Measurements from ENCODE around the gene SLC25A21. TPM values are rescaled to one million over a fixed set of nuclear protein-coding genes. Genes with fewer than 3 reads are reported as not detected.
"Not testable (repeated sequence)": the region's sequence is repeated elsewhere in the genome, so short reads cannot be mapped to it uniquely, and the experiment has no call there.

The SLC25A21 gene
- total RNA-seq, 2 donors from 2014 or later: 1.00 to 1.2 TPM

GRCh38 chr14:36721877-36722276 lies 450.5 kb downstream of the SLC25A21 start:
- DNase-seq (ENCODE audit: low spot score): no peak
- intact Hi-C loops (cut with DNase I): no loop called here

- no peak for DNase-seq (ENCODE audit: low spot score)
- intact Hi-C loops (cut with DNase I): no loop called here
Measured at GRCh38 chr14:36720657-36721056, 451.7 kb downstream of the SLC25A21 start.

GRCh38 chr14:36719823-36720222 lies 452.6 kb downstream of the SLC25A21 start:
- DNase-seq (ENCODE audit: low spot score): no peak
- intact Hi-C loops (cut with DNase I): no loop called here

- no peak for DNase-seq (ENCODE audit: low spot score)
Measured at GRCh38 chr14:36718216-36718615, 454.2 kb downstream of the SLC25A21 start.

DNA sequence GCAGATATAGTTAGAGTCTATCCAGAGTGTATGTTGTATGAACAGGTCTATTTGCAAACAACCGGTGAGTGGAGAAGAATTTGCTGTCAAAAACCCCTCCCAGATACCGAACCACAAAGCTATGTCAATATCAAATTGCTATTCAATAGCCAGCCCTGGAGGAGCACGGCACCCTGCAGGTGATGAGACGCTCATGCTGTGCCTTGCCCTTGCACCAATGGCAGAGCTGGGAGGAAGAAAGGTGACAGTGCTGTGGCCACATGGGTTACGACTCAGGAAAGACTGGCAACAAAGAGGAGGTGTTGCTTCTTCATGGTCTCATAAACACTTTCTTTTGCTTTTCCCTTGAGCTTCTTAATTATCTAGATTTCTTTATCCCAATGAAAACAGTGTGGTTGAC lies 455.0 kb downstream of the SLC25A21 start:
- intact Hi-C loops (cut with DNase I): no loop called here
- no peak for DNase-seq (ENCODE audit: low spot score)

More at GRCh38 chr14:36718216-36718615, 454.2 kb downstream of the SLC25A21 start:
- intact Hi-C loops (cut with DNase I): no loop called here

GRCh38 chr14:36716614-36717184 lies 455.7 kb downstream of the SLC25A21 start:
- no peak for DNase-seq (ENCODE audit: low spot score)

GRCh38 chr14:36713960-36714703 lies 458.3 kb downstream of the SLC25A21 start:
- intact Hi-C loops (cut with DNase I): no loop called here

More at GRCh38 chr14:36716614-36717184, 455.7 kb downstream of the SLC25A21 start:
- intact Hi-C loops (cut with DNase I): no loop called here

GRCh38 chr14:36707570-36707969 lies 464.8 kb downstream of the SLC25A21 start:
- DNase-seq (ENCODE audit: low spot score): no peak
- intact Hi-C loops (cut with DNase I): no loop called here

More at GRCh38 chr14:36713960-36714703, 458.3 kb downstream of the SLC25A21 start:
- DNase-seq (ENCODE audit: low spot score): no peak

DNA sequence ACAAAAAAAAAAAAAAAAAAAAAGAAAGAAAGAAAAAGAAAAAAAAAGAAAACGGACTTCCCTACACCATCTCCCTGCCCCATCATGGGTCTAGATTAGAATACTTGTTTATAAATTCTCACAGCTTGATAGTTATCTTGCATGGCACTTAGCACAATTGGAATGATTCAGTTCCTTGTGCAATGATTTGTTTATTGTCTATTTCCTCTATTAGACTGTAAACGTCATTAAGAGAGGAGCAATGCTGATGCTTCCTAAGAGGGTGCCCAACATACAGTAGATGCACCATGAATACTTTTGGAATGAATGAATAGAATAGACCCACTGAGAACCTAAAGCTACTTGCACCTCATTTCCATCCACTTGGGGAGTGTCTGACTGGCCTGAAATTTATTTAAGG lies 469.9 kb downstream of the SLC25A21 start:
- intact Hi-C loops (cut with DNase I): no loop called here
- DNase-seq (ENCODE audit: low spot score): no peak

GRCh38 chr14:36701132-36701531 lies 471.3 kb downstream of the SLC25A21 start:
- intact Hi-C loops (cut with DNase I): no loop called here
- no peak for DNase-seq (ENCODE audit: low spot score)

DNA sequence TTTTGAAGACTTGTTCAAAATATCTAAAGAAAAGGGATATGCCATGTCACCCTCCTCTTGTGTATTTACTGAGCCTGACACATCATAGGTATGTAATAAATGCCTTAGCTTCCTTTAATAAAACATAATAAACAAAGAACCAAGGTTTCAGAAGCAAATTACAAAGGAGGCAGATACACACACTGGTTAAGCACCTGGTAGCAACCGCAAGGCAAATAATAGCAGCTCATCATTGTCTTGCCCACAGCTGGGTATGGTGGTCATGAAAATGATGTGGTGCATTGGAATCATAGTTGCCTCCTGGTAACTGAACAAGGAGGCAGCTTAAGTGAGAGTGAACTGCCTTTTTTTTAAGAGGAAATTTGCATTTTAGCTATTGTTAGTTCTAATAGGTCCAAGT lies 471.8 kb downstream of the SLC25A21 start:
- intact Hi-C loops (cut with DNase I): no loop called here
- DNase-seq (ENCODE audit: low spot score): no peak

DNA sequence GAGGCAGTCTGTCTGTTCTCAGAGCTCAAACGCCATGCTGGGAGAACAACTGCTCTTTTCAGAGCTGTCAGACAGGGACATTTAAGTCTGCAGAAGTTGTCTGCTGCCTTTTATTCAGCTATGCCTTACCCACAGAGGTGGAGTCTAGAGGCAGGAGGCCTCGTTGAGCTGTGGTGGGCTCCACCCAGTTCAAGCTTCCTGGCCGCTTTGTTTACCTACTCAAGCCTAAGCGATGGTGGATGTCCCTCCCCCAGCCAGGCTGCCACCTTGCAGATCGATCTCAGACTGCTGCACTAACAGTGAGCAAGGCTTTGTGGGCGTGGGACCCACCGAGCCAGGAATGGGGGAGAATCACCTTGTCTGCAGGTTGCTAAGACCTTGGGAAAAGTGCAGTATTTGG lies 473.0 kb downstream of the SLC25A21 start:
- DNase-seq (ENCODE audit: low spot score); intact Hi-C loops (cut with DNase I): not testable (repeated sequence)

DNA sequence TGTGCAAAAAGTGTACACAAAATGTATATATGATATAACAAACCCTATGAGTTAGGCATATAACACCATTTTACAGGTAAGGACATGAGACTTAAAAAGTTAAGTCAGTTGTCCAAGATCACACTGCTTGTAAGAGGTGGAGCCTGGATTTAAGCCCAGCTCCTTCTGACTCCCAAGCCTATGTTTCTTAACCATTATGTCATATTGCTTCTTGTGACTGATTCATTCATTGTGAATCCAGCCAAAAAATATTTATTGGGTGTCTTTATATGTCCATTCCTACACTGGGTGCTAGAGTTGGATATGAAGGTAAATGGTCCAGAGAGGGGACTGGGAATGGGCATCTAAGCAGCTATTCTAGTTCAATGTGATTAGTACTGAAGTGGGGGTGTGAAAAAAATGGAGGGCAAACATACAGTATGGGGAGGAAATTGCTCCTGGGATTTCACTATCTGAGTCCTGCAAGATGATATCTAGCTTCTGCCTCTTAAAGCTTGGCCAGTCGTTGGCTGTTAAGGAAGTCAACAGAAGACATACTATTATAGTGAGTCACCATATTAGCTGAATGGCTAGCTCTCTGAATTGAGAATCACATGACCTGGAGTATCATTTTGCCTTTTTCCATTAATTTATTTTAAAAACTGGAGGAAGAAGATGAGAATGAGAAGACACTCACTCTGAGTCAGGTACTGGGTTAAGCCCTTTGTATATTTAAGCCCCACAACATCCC lies 481.9 kb downstream of the SLC25A21 start:
- DNase-seq (ENCODE audit: low spot score): no peak
- intact Hi-C loops (cut with DNase I): no loop called here

DNA sequence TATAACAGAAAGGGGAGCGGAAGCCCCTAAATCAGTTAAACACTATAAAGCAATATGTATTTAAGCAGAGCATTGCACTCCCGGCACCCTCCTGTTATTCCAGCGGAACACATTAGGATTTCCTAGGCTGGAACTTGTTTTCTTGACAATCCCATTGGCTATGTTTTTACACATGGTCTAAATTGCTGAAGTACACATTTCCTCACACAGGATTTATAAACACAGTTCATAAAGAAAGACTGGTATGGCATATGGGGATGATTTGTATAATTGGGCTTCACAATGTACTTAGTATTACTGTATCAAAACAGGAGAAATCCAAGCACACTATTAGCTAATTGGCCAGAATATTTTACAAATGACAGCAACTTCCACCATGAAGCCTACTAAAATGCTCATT lies 487.5 kb downstream of the SLC25A21 start:
- intact Hi-C loops (cut with DNase I): no loop called here
- no peak for DNase-seq (ENCODE audit: low spot score)

DNA sequence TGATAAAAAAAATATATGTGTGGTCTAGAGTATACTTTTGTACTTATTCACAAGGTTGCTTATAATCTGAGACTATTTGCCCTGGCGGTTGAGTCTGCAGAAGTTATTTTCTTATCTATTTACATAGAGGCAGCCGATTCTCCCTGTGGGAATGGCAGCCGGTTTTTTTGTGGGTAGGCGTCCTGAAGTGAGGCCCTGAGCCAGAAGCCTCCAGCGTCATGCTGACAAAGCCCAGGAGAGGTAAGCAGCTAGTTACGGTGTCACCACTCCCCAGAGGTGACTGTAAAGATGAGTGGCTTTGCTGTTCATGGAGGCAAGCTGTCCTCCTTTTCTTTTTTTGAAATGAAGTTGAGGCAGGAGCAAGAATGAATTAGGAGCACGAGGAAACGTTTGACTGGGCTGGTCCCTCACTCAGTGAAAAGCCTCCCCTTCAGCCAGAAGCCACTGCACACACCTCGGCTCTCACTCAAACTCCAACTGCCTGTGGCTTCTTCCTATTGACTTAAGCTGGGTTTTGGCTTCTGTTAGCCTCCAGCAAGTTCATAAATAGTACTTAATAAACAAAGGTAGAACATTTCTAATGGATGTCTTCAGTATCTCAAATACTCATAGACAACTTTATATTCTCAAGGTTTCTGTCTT lies 489.2 kb downstream of the SLC25A21 start:
- no peak for DNase-seq (ENCODE audit: low spot score)
- intact Hi-C loops (cut with DNase I): no loop called here

- no peak for DNase-seq (ENCODE audit: low spot score)
- intact Hi-C loops (cut with DNase I): no loop called here
Measured at GRCh38 chr14:36682338-36682737, 490.1 kb downstream of the SLC25A21 start.

- DNase-seq (ENCODE audit: low spot score): no peak
- intact Hi-C loops (cut with DNase I): no loop called here
Measured at GRCh38 chr14:36676236-36676635, 496.2 kb downstream of the SLC25A21 start.

- intact Hi-C loops (cut with DNase I): no loop called here
- no peak for DNase-seq (ENCODE audit: low spot score)
Measured at GRCh38 chr14:36675581-36675980, 496.8 kb downstream of the SLC25A21 start.

DNA sequence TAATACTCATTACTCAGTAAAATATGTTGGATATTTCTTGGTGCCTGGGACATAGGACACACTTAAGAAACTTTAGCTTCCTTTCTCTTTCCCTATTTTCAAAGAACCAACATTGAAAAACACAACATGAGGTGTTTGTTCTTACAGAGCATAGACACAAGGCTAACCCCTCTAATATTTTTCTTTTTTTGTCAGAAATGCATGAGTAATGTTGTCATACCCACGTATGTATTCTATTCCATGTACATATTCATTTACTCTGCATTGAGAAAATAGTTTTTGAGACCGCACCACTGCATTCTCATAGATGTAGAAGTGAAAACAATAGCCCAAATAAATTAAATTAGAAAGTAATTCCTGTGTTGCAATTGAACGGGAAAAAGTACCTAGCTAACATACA lies 497.7 kb downstream of the SLC25A21 start:
- intact Hi-C loops (cut with DNase I): no loop called here
- DNase-seq (ENCODE audit: low spot score): no peak

- DNase-seq (ENCODE audit: low spot score): no peak
- intact Hi-C loops (cut with DNase I): no loop called here
Measured at GRCh38 chr14:36672095-36672494, 500.3 kb downstream of the SLC25A21 start.

Measured in posterior vena cava (tissue), 2 donors.